Heart right ventricle (tissue), 16 donors: ENCODE measurements around the gene ZNF326. TPM values are rescaled to one million over a fixed set of nuclear protein-coding genes. Genes with fewer than 3 reads are reported as not detected.

Experiments
- ATAC-seq, 8 donors: fragments of 200-7000 bp; cut with Tn5 transposase; one replicate each; pipeline ENCODE4 v1.9.1; 2020; ENCODE audit warnings: mild to moderate bottlenecking in 8 of 8, moderate library complexity in 8 of 8, moderate number of reproducible peaks in 1 of 8
- DNase-seq, 2 donors: peaks; one replicate each; pipeline ENCODE4 v3.0.0-alpha.2; 2020
- H3K27ac ChIP-seq, 10 donors: fragments of 200-600 bp; sonication (generic) in 2 of 10; one replicate each; pipeline versions ENCODE4 v1.5.0 to v1.8.0; 2020 to 2022; ENCODE audit warnings: mild to moderate bottlenecking in 3 of 10
- H3K27me3 ChIP-seq, 7 donors: fragments of 200-600 bp; one replicate each; pipeline ENCODE4 v1.8.0; 2021 to 2022; ENCODE audit warnings: mild to moderate bottlenecking in 2 of 7
- H3K36me3 ChIP-seq, 9 donors: fragments of 200-600 bp; sonication (generic) in 1 of 9; one replicate each; pipeline versions ENCODE4 v1.5.0 to v1.8.0; 2020 to 2022; ENCODE audit warnings: mild to moderate bottlenecking in 2 of 9
- H3K4me1 ChIP-seq, 9 donors: fragments of 200-600 bp; sonication (generic) in 1 of 9; one replicate each; pipeline versions ENCODE4 v1.5.0 to v1.8.0; 2020 to 2022; ENCODE audit warnings: mild to moderate bottlenecking in 4 of 9
- H3K4me3 ChIP-seq, 10 donors: fragments of 200-600 bp; sonication (generic) in 2 of 10; one replicate each; pipeline versions ENCODE4 v1.5.0 to v1.8.0; 2020 to 2022; ENCODE audit warnings: mild to moderate bottlenecking in 7 of 10, moderate library complexity in 2 of 10
- H3K9me3 ChIP-seq, 11 donors: fragments of 200-600 bp in 10 of 11; sonication (generic) in 2 of 11; one replicate each; pipeline versions ENCODE4 v1.5.0 to v1.8.0; 2013 to 2022; ENCODE audit warnings: mild to moderate bottlenecking in 2 of 11, control low read depth in 1 of 11, moderate library complexity in 1 of 11
- CTCF ChIP-seq, 9 donors: fragments of 200-600 bp; sonication (generic) in 2 of 9; IDR thresholded peaks; one replicate each; pipeline versions ENCODE4 v1.5.0 to v1.8.0; 2021 to 2022; ENCODE audit warnings: antibody characterized with exemption in 9 of 9, mild to moderate bottlenecking in 5 of 9, moderate library complexity in 1 of 9
- WGBS, 2 donors: extraction: QIAGEN DNeasy Blood & Tissue Kit; methylation state at CpG; one replicate each; pipeline ENCODE4 v1.1.7; 2013; ENCODE audit warnings: inconsistent platforms in 1 of 2; 5-methylcytosine and 5-hydroxymethylcytosine counted together
- intact Hi-C, 10 donors: fragments of 100-400 bp; cut with DNase I; formaldehyde crosslinking; loops; one replicate each; pipeline versions ENCODE4 v1.11.1 to v1.14.2; 2022
- polyA plus RNA-seq, 2 donors: library from polyadenylated mRNA; stranded (reverse); fragments of 200-250 nt; gene quantifications; one replicate each; pipeline ENCODE4 v1.2.3, GENCODE V29; 2013
- total RNA-seq, 10 donors: library from RNA; stranded (reverse); fragmentation: NEBNext Ultra II Directional in 3 of 10; extraction: Animal tissue kit (Norgen Biotek cat#: 25700) in 3 of 10; gene quantifications; one replicate each; pipeline versions ENCODE4 v1.2.1 to v1.2.4, GENCODE V29; 2021 to 2023
- donor health status: Arrhythmogenic right ventricular cardiomyopathy.
- donor health status: ischemic (EF 13 %, LVEDD 7.1; RV severe dilation, severe dysfunction).
- donor health status: healthy with polysubstance abuse.
- donor health status: DM: no; HTN: yes; CAD: no.
- donor health status: DM: no; HTN: no; CAD: no.
- donor health status: ischemic (EF 25% LVEDD 6.9; RV normal size, moderate dysfunction).
- donor health status: ischemic (EF 25% LVEDD 5.7; RV mildly dilated, moderate dysfunction).
- donor health status: healthy.
- donor health status: DM: yes; HTN: yes; CAD: no.
- donor health status: Ischemic cardiomyopathy.
- donor health status: ischemic (EF 35%, LVEDD 5.7; RV mildly dilated, moderate dysfunction).
- donor health status: nonischemic (EF 11% LVEDD 7.7; RV severe dilation, severe dysfunction).
- donor health status: DM: yes; HTN: yes; CAD: no.
- donor health status: PGD.
- donor health status: ischemic (EF 29% LVEDD 5.4; RV normal size, mild dysfunction).
- donor health status: nonischemic (EF 23%, LVEDD 6.1; RV moderate dilation, normal function).

Gene ZNF326
- total and polyA plus RNA-seq, 12 donors, result 7.6 to 14.3 (median 11.6) TPM

- intact Hi-C loops, result no loop called here
- TF ChIP-seq CTCF (IDR thresholded peaks at IDR 0.05), result no peak
- peak in 2 of 8 donors; percentile 25 to 46 for ATAC-seq
Measured at GRCh38 chr1:89957107-89957506, 37.8 kb upstream of the ZNF326 start.

GRCh38 chr1:89958851-89959654, 35.9 kb upstream of the ZNF326 start:
- ATAC-seq, result no peak
- Histone ChIP-seq H3K27ac (no peak overlapping the region), H3K9me3 (no peaks in the 10 kb centered on the region), H3K4me3 (no peak overlapping the region), H3K4me1 (peaks cover 0 to 10% (median 5%) of the 10 kb centered on the region in 9 donors), H3K36me3 (no peaks in the 10 kb centered on the region), H3K27me3 (no peaks in the 10 kb centered on the region)
- 82 to 85% methylated on average over 7 of the region's 7 CpGs for WGBS, 2 donors
- DNase-seq, result no peak
- TF ChIP-seq CTCF (IDR thresholded peaks at IDR 0.05), result no peak
- intact Hi-C loops, result no loop called here

More at GRCh38 chr1:89957107-89957506, 37.8 kb upstream of the ZNF326 start:
- H3K9me3 ChIP-seq, result no peaks in the 10 kb centered on the region
- peaks cover 0 to 16% (median 3%) of the 10 kb centered on the region in 9 donors for H3K4me1 ChIP-seq
- H3K36me3 ChIP-seq, result no peaks in the 10 kb centered on the region
- WGBS, 2 donors, result 36 to 62% methylated on average over 1 of the region's 1 CpG
- no peak overlapping the region for H3K27ac ChIP-seq
- H3K27me3 ChIP-seq, result no peaks in the 10 kb centered on the region
- no peak for DNase-seq
- H3K4me3 ChIP-seq, result no peak overlapping the region

GRCh38 chr1:89959719-89960118, 35.2 kb upstream of the ZNF326 start:
- ATAC-seq, result no peak
- Histone ChIP-seq H3K4me3 (no peak overlapping the region), H3K4me1 (peaks cover 0 to 13% (median 5%) of the 10 kb centered on the region in 9 donors), H3K36me3 (no peaks in the 10 kb centered on the region), H3K9me3 (no peaks in the 10 kb centered on the region), H3K27ac (no peak overlapping the region), H3K27me3 (no peaks in the 10 kb centered on the region)
- intact Hi-C loops, result no loop called here
- DNase-seq, result no peak
- TF ChIP-seq CTCF (IDR thresholded peaks at IDR 0.05), result no peak
- WGBS, 2 donors, result 94 to 98% methylated on average over 2 of the region's 2 CpGs

GRCh38 chr1:89962024-89962741, 32.7 kb upstream of the ZNF326 start:
- H3K9me3 ChIP-seq, result no peaks in the 10 kb centered on the region
- 46 to 52% methylated on average over 6 of the region's 6 CpGs for WGBS, 2 donors
- DNase-seq (peak in 1 of 2 donors; percentile 21), ATAC-seq (peak in 5 of 8 donors; percentile 22 to 73 (median 33))
- TF ChIP-seq CTCF (IDR thresholded peaks at IDR 0.05), result no peak
- H3K27ac ChIP-seq, result peak overlapping the region in 1 of 10 donors; percentile 11
- H3K36me3 ChIP-seq, result no peaks in the 10 kb centered on the region
- no peaks in the 10 kb centered on the region for H3K27me3 ChIP-seq
- intact Hi-C loops, result no loop called here
- no peak overlapping the region for H3K4me3 ChIP-seq
- peaks cover 0 to 21% (median 5%) of the 10 kb centered on the region in 9 donors for H3K4me1 ChIP-seq
